Measurements from ENCODE around the gene DNAL4. TPM values are rescaled to one million over a fixed set of nuclear protein-coding genes. Genes with fewer than 3 reads are reported as not detected.

Gene DNAL4
- total RNA-seq, 1 experiment from 2014 or later: 18.3 TPM

- intact Hi-C loops (cut with micrococcal nuclease): no loop called here
- no peak for TF ChIP-seq CTCF (IDR thresholded peaks at IDR 0.05; ENCODE audit: unreplicated experiment)
- H3K36me3 Mint-ChIP-seq (ENCODE audit: insufficient read depth, unreplicated experiment): peaks cover 82% of the 10 kb centered on the region
- BruUV-seq (replicated peaks): TSS peak; percentile 58
- H3K4me1 Mint-ChIP-seq (ENCODE audit: insufficient read depth, unreplicated experiment): peaks cover 11% of the 10 kb centered on the region
- ChIA-PET POLR2A (interaction anchor here (0.8 to 2.6 kb wide), 5 partner anchors 9 to 28 kb away, joined by 3 to 13 read pairs (median 4); partner anchors contain the start of gene GTPBP1), CTCF (interaction anchor here (1.2 to 3.3 kb wide), 5 partner anchors 9 to 15 kb away, joined by 3 to 13 read pairs (median 5); no protein-coding TSS in a partner anchor)
- DNase-seq (ENCODE audit: unreplicated experiment): no peak
- H3K4me3 Mint-ChIP-seq (ENCODE audit: unreplicated experiment): no peak overlapping the region
- no peaks in the 10 kb centered on the region for H3K9me3 Mint-ChIP-seq (ENCODE audit: unreplicated experiment)
- H3K27me3 Mint-ChIP-seq (ENCODE audit: insufficient read depth, unreplicated experiment): no peaks in the 10 kb centered on the region
- H3K27ac Mint-ChIP-seq (ENCODE audit: low read depth, unreplicated experiment): peak overlapping the region; percentile 63
Measured at GRCh38 chr22:38734421-38735100, 59.4 kb downstream of the DNAL4 start.

GRCh38 chr22:38733724-38734381 lies 60.1 kb downstream of the DNAL4 start:
- Mint-ChIP-seq H3K27me3 (ENCODE audit: insufficient read depth, unreplicated experiment) (no peaks in the 10 kb centered on the region), H3K4me3 (ENCODE audit: unreplicated experiment) (no peak overlapping the region), H3K4me1 (ENCODE audit: insufficient read depth, unreplicated experiment) (peaks cover 11% of the 10 kb centered on the region), H3K27ac (ENCODE audit: low read depth, unreplicated experiment) (peak overlapping the region; percentile 63), H3K9me3 (ENCODE audit: unreplicated experiment) (no peaks in the 10 kb centered on the region), H3K36me3 (ENCODE audit: insufficient read depth, unreplicated experiment) (peaks cover 88% of the 10 kb centered on the region)
- no peak for TF ChIP-seq CTCF (IDR thresholded peaks at IDR 0.05; ENCODE audit: unreplicated experiment)
- no TSS peak for BruUV-seq (replicated peaks)
- DNase-seq (ENCODE audit: unreplicated experiment): peak; percentile 51
- ChIA-PET CTCF (interaction anchor here (0.7 to 3.3 kb wide), 9 partner anchors 9 to 127 kb away, joined by 3 to 13 read pairs (median 5); no protein-coding TSS in a partner anchor), POLR2A (interaction anchor here (0.5 to 2.6 kb wide), 8 partner anchors 9 to 59 kb away, joined by 3 to 13 read pairs (median 4); partner anchors contain the start of genes GTPBP1 and TOMM22)
- intact Hi-C loops (cut with micrococcal nuclease): loop anchor here (1.0 kb wide), 1 partner anchor 32 kb away; no protein-coding TSS in a partner anchor

GRCh38 chr22:38733329-38733723 lies 60.6 kb downstream of the DNAL4 start:
- no TSS peak for BruUV-seq (replicated peaks)
- H3K27me3 Mint-ChIP-seq (ENCODE audit: insufficient read depth, unreplicated experiment): no peaks in the 10 kb centered on the region
- peak overlapping the region; percentile 63 for H3K27ac Mint-ChIP-seq (ENCODE audit: low read depth, unreplicated experiment)
- no peaks in the 10 kb centered on the region for H3K9me3 Mint-ChIP-seq (ENCODE audit: unreplicated experiment)
- intact Hi-C loops (cut with micrococcal nuclease): loop anchor here (1.0 kb wide), 1 partner anchor 33 kb away; no protein-coding TSS in a partner anchor
- POLR2A ChIA-PET: interaction anchor here (0.5 to 2.6 kb wide), 6 partner anchors 10 to 60 kb away, joined by 3 to 13 read pairs (median 6); partner anchors contain the start of genes GTPBP1 and TOMM22
- CTCF ChIA-PET: interaction anchor here (0.6 to 3.3 kb wide), 11 partner anchors 10 to 266 kb away, joined by 3 to 13 read pairs (median 4); no protein-coding TSS in a partner anchor
- H3K4me1 Mint-ChIP-seq (ENCODE audit: insufficient read depth, unreplicated experiment): peaks cover 11% of the 10 kb centered on the region
- H3K4me3 Mint-ChIP-seq (ENCODE audit: unreplicated experiment): no peak overlapping the region
- TF ChIP-seq CTCF (IDR thresholded peaks at IDR 0.05; ENCODE audit: unreplicated experiment): peak; percentile 71
- peak; percentile 49 for DNase-seq (ENCODE audit: unreplicated experiment)
- peaks cover 88% of the 10 kb centered on the region for H3K36me3 Mint-ChIP-seq (ENCODE audit: insufficient read depth, unreplicated experiment)
